ENCODE data around the gene EPM2A. TPM values are rescaled to one million over a fixed set of nuclear protein-coding genes. Genes with fewer than 3 reads are reported as not detected.

Gene EPM2A
- polyA plus RNA-seq, 1 donor from 2014 or later: 15.4 TPM

DNA sequence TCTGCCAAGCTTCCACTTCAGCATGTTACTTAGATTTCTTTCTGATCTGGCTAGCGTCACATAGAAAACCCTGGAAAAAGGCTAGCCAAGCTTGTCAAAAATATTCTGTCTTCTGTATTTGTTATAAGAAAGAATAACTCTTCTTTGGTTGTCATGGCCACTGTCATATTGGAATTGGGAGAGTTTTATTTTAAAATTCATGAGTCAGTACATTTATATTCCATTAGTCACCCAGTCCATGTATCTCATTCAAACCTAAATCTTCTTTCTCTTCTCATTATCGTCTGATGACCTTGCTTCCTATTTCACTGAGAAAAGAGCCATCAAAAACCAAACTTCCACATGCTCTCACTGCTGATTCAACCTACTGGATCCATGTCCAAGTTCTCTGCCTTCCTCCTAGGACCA, 65.7 kb downstream of the EPM2A start:
- Histone ChIP-seq H3F3A (ENCODE audit: insufficient read depth, low read length, poor library complexity, severe bottlenecking) (no peaks in the 10 kb centered on the region), H3K9ac (ENCODE audit: low read length) (no peak overlapping the region), H3K27ac (ENCODE audit: low read length) (no peak overlapping the region), H4K20me1 (ENCODE audit: insufficient read depth) (no peaks in the 10 kb centered on the region), H3K27me3 (ENCODE audit: insufficient read depth, low read depth, low read length) (no peaks in the 10 kb centered on the region), H3K79me2 (replicated peaks; ENCODE audit: insufficient read depth, low read length) (no peaks in the 10 kb centered on the region), H3K4me3 (ENCODE audit: low read length) (no peak overlapping the region), H3K9me2 (ENCODE audit: insufficient read depth, low read length) (no peaks in the 10 kb centered on the region), H3K9me3 (ENCODE audit: low read length) (no peaks in the 10 kb centered on the region), H3K36me3 (ENCODE audit: insufficient read depth, low read length) (no peaks in the 10 kb centered on the region), H3K4me2 (ENCODE audit: low read length) (no peak overlapping the region), H2AFZ (ENCODE audit: low read depth, low read length) (no peak overlapping the region)
- no peak for TF ChIP-seq MXI1 (conservative IDR thresholded peaks at IDR 0.05; ENCODE audit: poor library complexity, severe bottlenecking)
- TF ChIP-seq TAF1 (IDR thresholded peaks at IDR 0.05; ENCODE audit: low read depth): no peak
- TF ChIP-seq, protein P1, sequence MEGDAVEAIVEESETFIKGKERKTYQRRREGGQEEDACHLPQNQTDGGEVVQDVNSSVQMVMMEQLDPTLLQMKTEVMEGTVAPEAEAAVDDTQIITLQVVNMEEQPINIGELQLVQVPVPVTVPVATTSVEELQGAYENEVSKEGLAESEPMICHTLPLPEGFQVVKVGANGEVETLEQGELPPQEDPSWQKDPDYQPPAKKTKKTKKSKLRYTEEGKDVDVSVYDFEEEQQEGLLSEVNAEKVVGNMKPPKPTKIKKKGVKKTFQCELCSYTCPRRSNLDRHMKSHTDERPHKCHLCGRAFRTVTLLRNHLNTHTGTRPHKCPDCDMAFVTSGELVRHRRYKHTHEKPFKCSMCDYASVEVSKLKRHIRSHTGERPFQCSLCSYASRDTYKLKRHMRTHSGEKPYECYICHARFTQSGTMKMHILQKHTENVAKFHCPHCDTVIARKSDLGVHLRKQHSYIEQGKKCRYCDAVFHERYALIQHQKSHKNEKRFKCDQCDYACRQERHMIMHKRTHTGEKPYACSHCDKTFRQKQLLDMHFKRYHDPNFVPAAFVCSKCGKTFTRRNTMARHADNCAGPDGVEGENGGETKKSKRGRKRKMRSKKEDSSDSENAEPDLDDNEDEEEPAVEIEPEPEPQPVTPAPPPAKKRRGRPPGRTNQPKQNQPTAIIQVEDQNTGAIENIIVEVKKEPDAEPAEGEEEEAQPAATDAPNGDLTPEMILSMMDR (IDR thresholded peaks at IDR 0.05; ENCODE audit: poor library complexity, severe bottlenecking): no peak
- TF ChIP-seq SMC3 (conservative IDR thresholded peaks at IDR 0.05; ENCODE audit: poor library complexity): no peak
- TF ChIP-seq RAD21 (conservative IDR thresholded peaks at IDR 0.05): no peak
- no peak for TF ChIP-seq EP300 (conservative IDR thresholded peaks at IDR 0.05; ENCODE audit: poor library complexity, severe bottlenecking)
- TF ChIP-seq, protein P2, sequence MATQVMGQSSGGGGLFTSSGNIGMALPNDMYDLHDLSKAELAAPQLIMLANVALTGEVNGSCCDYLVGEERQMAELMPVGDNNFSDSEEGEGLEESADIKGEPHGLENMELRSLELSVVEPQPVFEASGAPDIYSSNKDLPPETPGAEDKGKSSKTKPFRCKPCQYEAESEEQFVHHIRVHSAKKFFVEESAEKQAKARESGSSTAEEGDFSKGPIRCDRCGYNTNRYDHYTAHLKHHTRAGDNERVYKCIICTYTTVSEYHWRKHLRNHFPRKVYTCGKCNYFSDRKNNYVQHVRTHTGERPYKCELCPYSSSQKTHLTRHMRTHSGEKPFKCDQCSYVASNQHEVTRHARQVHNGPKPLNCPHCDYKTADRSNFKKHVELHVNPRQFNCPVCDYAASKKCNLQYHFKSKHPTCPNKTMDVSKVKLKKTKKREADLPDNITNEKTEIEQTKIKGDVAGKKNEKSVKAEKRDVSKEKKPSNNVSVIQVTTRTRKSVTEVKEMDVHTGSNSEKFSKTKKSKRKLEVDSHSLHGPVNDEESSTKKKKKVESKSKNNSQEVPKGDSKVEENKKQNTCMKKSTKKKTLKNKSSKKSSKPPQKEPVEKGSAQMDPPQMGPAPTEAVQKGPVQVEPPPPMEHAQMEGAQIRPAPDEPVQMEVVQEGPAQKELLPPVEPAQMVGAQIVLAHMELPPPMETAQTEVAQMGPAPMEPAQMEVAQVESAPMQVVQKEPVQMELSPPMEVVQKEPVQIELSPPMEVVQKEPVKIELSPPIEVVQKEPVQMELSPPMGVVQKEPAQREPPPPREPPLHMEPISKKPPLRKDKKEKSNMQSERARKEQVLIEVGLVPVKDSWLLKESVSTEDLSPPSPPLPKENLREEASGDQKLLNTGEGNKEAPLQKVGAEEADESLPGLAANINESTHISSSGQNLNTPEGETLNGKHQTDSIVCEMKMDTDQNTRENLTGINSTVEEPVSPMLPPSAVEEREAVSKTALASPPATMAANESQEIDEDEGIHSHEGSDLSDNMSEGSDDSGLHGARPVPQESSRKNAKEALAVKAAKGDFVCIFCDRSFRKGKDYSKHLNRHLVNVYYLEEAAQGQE (IDR thresholded peaks at IDR 0.05; ENCODE audit: borderline replicate concordance): no peak
- no peak for TF ChIP-seq EZH2 (IDR thresholded peaks at IDR 0.05; ENCODE audit: borderline replicate concordance, insufficient read depth, low read length, poor library complexity, severe bottlenecking)
- TF ChIP-seq POLR2AphosphoS5 (IDR thresholded peaks at IDR 0.05): no peak

DNA sequence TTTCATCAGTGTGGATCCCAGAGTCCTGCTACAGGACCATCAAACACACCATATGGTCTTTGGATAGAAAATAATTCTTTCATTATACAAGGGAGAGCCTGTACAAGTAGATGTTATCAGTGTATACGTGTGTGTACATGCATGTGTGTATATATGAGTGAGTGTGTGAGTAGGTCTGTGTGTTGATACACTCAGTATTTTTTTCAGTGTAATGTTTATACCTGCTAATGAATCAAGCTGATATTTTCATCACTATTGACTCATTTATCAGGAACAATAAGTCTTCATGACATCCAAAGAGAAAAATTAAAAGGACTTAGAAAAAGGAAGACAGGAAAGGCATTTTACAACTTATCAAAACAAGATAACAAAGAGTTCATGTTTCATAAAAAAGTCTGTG, 66.5 kb downstream of the EPM2A start:
- H3K79me2 ChIP-seq (replicated peaks; ENCODE audit: insufficient read depth, low read length): no peaks in the 10 kb centered on the region
- TF ChIP-seq, protein P2 (IDR thresholded peaks at IDR 0.05; ENCODE audit: borderline replicate concordance): no peak
- TF ChIP-seq MXI1 (conservative IDR thresholded peaks at IDR 0.05; ENCODE audit: poor library complexity, severe bottlenecking): no peak
- no peak for TF ChIP-seq SMC3 (conservative IDR thresholded peaks at IDR 0.05; ENCODE audit: poor library complexity)

More for the DNA sequence above, 66.5 kb downstream of the EPM2A start:
- H3K4me2 ChIP-seq (ENCODE audit: low read length): no peak overlapping the region
- H4K20me1 ChIP-seq (ENCODE audit: insufficient read depth): no peaks in the 10 kb centered on the region
- no peaks in the 10 kb centered on the region for H3K9me2 ChIP-seq (ENCODE audit: insufficient read depth, low read length)
- no peak overlapping the region for H3K4me3 ChIP-seq (ENCODE audit: low read length)
- no peak overlapping the region for H2AFZ ChIP-seq (ENCODE audit: low read depth, low read length)
- no peaks in the 10 kb centered on the region for H3K36me3 ChIP-seq (ENCODE audit: insufficient read depth, low read length)
- H3K27me3 ChIP-seq (ENCODE audit: insufficient read depth, low read depth, low read length): no peaks in the 10 kb centered on the region
- no peak overlapping the region for H3K9ac ChIP-seq (ENCODE audit: low read length)
- no peak overlapping the region for H3K27ac ChIP-seq (ENCODE audit: low read length)
- no peaks in the 10 kb centered on the region for H3K9me3 ChIP-seq (ENCODE audit: low read length)
- no peaks in the 10 kb centered on the region for H3F3A ChIP-seq (ENCODE audit: insufficient read depth, low read length, poor library complexity, severe bottlenecking)
